Mucosa of descending colon (tissue), 3 donors: Measurements from ENCODE around the gene GNAQ. TPM values are rescaled to one million over a fixed set of nuclear protein-coding genes. Genes with fewer than 3 reads are reported as not detected.
"Not testable (repeated sequence)": the region's sequence is repeated elsewhere in the genome, so short reads cannot be mapped to it uniquely, and the experiment has no call there.

Experiments
- ATAC-seq: fragments of 200-7000 bp; cut with Tn5 transposase; one replicate; pipeline ENCODE4 v1.9.1; 2020; ENCODE audit warnings: mild to moderate bottlenecking, moderate library complexity
- DNase-seq, 3 donors: peaks; one replicate each; pipeline ENCODE4 v3.0.0-alpha.2; 2020
- H3K36me3 ChIP-seq: fragments of 200-600 bp; one replicate; pipeline ENCODE4 v1.8.0; 2021; ENCODE audit warnings: low read depth, mild to moderate bottlenecking
- H3K4me1 ChIP-seq: fragments of 200-600 bp; one replicate; pipeline ENCODE4 v1.8.0; 2021; ENCODE audit warnings: low read depth, mild to moderate bottlenecking
- H3K4me3 ChIP-seq: fragments of 200-600 bp; one replicate; pipeline ENCODE4 v1.8.0; 2021; ENCODE audit warnings: mild to moderate bottlenecking
- H3K9me3 ChIP-seq: fragments of 200-600 bp; one replicate; pipeline ENCODE4 v1.8.0; 2021; ENCODE audit warnings: mild to moderate bottlenecking
- CTCF ChIP-seq: fragments of 200-600 bp; IDR thresholded peaks from one replicate; pipeline ENCODE4 v1.8.0; 2022; ENCODE audit warnings: antibody characterized with exemption, mild to moderate bottlenecking
- intact Hi-C, 2 donors: fragments of 100-400 bp; cut with DNase I in 1 of 2; cut with micrococcal nuclease in 1 of 2; formaldehyde crosslinking; loops; one replicate each; pipeline versions ENCODE4 v1.11.0 to v1.11.1; 2022; cut with DNase I, micrococcal nuclease
- total RNA-seq, 3 donors: library from RNA; stranded (reverse); fragmentation: NEBNext Ultra II Directional in 2 of 3; extraction: Animal tissue kit (Norgen Biotek cat#: 25700) in 2 of 3; gene quantifications; one replicate each; pipeline versions ENCODE4 v1.2.1 to v1.2.4, GENCODE V29; 2021 to 2023
- donor health status: DM: no; HTN: no; CAD: no; lungs with moderate emphysema.
- donor health status: DM: no; HTN: no; CAD: no.
- donor health status: DM: no; HTN: yes; CAD: no.

The GNAQ gene
- total RNA-seq, 3 donors from 2014 or later = 95.9 to 115 (median 104) TPM

- Histone ChIP-seq H3K4me3 (no peak overlapping the region), H3K36me3 (no peaks in the 10 kb centered on the region), H3K9me3 (no peaks in the 10 kb centered on the region), H3K4me1 (no peaks in the 10 kb centered on the region)
- no peak for TF ChIP-seq CTCF
- no peak for DNase-seq
- intact Hi-C loops = no loop called here
- ATAC-seq = no peak
Measured at GRCh38 chr9:78064075-78064474, 32.5 kb upstream of the GNAQ start.

GRCh38 chr9:78062710-78063109, 31.1 kb upstream of the GNAQ start:
- intact Hi-C loops = no loop called here
- Histone ChIP-seq H3K36me3 (no peaks in the 10 kb centered on the region), H3K9me3 (no peaks in the 10 kb centered on the region), H3K4me3 (no peak overlapping the region), H3K4me1 (no peaks in the 10 kb centered on the region)
- TF ChIP-seq CTCF = no peak
- DNase-seq = no peak
- no peak for ATAC-seq

GRCh38 chr9:78054218-78054617, 22.6 kb upstream of the GNAQ start:
- DNase-seq = peak in 2 of 3 donors; percentile 29 to 48
- H3K9me3 ChIP-seq, H3K36me3 ChIP-seq, H3K4me1 ChIP-seq, intact Hi-C loops, H3K4me3 ChIP-seq: not testable (repeated sequence)
- ATAC-seq = peak; percentile 24

GRCh38 chr9:78053627-78054026, 22.0 kb upstream of the GNAQ start:
- TF ChIP-seq CTCF = no peak
- Histone ChIP-seq H3K4me1 (no peaks in the 10 kb centered on the region), H3K36me3 (no peaks in the 10 kb centered on the region), H3K4me3 (no peak overlapping the region), H3K9me3 (no peaks in the 10 kb centered on the region)
- DNase-seq = no peak
- ATAC-seq = no peak
- intact Hi-C loops = no loop called here

GRCh38 chr9:78050421-78050820, 18.8 kb upstream of the GNAQ start:
- no peaks in the 10 kb centered on the region for H3K36me3 ChIP-seq
- no peak overlapping the region for H3K4me3 ChIP-seq
- H3K9me3 ChIP-seq = no peaks in the 10 kb centered on the region
- ATAC-seq (no peak), DNase-seq (no peak)
- intact Hi-C loops = no loop called here
- H3K4me1 ChIP-seq = no peaks in the 10 kb centered on the region
- no peak for TF ChIP-seq CTCF

- Histone ChIP-seq H3K36me3 (no peaks in the 10 kb centered on the region), H3K4me1 (no peaks in the 10 kb centered on the region), H3K9me3 (no peaks in the 10 kb centered on the region), H3K4me3 (no peak overlapping the region)
- intact Hi-C loops = no loop called here
- TF ChIP-seq CTCF = no peak
- peak; percentile 69 for ATAC-seq
- DNase-seq = no peak
Measured at GRCh38 chr9:78049484-78049883, 17.9 kb upstream of the GNAQ start.
